ENCODE measurements around the gene DCAF7.

DCAF7 gene

DNA sequence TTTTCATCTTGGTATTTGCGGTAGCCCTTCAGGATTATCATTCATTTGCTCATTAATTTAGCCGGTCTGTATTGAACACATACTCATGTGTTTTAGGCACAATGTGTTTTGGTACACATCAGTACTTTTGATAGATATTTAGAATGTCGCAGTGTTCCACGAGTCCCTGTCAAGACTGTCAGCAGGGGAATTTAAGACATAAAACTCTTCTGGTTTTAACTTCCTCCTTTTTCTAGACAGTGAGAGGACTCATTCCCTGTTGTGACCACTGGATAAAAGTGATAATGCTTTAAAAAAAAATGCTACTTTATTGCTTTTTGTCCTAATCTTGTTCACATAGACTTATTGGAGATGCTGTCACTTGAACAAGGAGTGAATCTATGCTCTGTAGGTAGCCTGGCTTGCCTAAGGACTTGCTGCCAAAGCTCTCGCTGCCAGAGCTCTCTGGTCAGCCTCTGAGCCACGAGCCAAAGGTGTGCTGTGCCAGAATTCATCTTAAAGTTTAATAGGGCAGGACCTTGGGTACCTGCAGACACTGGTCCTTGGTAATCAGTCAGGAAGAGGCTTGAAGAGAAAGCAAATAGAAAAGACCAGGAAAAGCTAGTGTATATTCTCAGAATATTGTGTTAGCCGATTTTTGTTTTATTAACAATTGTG is 5.4 kb downstream of the DCAF7 start:
- Histone ChIP-seq H3K4me3 (ENCODE audit: low read length) (no peak overlapping the region), H3K9ac (ENCODE audit: low read length) (no peak overlapping the region), H3K4me1 (ENCODE audit: control insufficient read depth, low read depth, low read length) (no peaks in the 10 kb centered on the region), H3K9me3 (ENCODE audit: control insufficient read depth, low read depth, low read length) (no peaks in the 10 kb centered on the region), H3K27ac (ENCODE audit: low read length) (no peak overlapping the region), H3K27me3 (ENCODE audit: control insufficient read depth, insufficient read depth, low read length) (no peaks in the 10 kb centered on the region), H3K36me3 (ENCODE audit: control insufficient read depth, low read depth, low read length) (no peaks in the 10 kb centered on the region)

DNA sequence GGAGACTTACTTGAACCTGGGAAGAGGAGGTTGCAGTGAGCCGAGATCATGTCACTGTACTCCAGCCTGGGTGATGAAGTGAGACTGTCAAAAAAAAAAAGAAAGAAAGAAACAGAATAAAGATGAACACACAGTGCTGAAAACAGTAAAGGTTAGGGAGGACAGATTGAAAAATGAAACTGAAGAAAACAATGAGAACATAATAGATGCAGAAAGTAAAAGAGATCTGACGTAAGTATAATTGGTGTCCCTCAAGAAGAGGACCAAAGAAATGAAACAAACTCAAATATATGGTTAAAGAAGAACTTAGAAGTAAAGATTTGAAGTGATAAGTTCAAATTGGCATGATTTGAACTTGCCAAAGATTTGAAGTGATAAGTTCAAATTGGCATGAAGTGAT is 7.1 kb downstream of the DCAF7 start:
- Histone ChIP-seq H3K36me3 (ENCODE audit: control insufficient read depth, low read depth, low read length) (no peaks in the 10 kb centered on the region), H3K4me1 (ENCODE audit: control insufficient read depth, low read depth, low read length) (no peaks in the 10 kb centered on the region), H3K27ac (ENCODE audit: low read length) (no peak overlapping the region), H3K4me3 (ENCODE audit: low read length) (no peak overlapping the region), H3K9ac (ENCODE audit: low read length) (no peak overlapping the region), H3K9me3 (ENCODE audit: control insufficient read depth, low read depth, low read length) (no peaks in the 10 kb centered on the region), H3K27me3 (ENCODE audit: control insufficient read depth, insufficient read depth, low read length) (no peaks in the 10 kb centered on the region)

DNA sequence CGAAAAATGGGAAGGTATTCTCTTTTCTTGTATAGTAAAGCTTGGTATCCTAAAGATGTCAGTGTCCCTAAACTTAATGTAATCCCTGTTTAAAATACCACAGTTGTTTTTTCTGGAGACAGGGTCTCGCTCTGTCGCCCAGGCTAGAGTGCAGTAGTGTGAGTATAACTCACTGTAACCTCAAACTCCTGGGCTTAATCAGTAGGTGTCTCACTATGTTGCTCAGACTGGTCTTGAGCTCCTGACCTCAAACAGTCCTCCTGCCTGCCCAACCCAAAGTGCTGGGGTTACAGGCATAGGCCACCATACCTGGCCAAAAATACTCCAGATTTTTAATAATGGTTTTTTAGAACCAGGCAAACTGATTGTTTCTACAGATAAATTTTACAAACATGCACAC is 8.2 kb downstream of the DCAF7 start:
- Histone ChIP-seq H3K27ac (ENCODE audit: low read length) (no peak overlapping the region), H3K27me3 (ENCODE audit: control insufficient read depth, insufficient read depth, low read length) (no peaks in the 10 kb centered on the region), H3K36me3 (ENCODE audit: control insufficient read depth, low read depth, low read length) (no peaks in the 10 kb centered on the region), H3K9ac (ENCODE audit: low read length) (no peak overlapping the region), H3K4me3 (ENCODE audit: low read length) (no peak overlapping the region), H3K9me3 (ENCODE audit: control insufficient read depth, low read depth, low read length) (no peaks in the 10 kb centered on the region), H3K4me1 (ENCODE audit: control insufficient read depth, low read depth, low read length) (no peaks in the 10 kb centered on the region)

DNA sequence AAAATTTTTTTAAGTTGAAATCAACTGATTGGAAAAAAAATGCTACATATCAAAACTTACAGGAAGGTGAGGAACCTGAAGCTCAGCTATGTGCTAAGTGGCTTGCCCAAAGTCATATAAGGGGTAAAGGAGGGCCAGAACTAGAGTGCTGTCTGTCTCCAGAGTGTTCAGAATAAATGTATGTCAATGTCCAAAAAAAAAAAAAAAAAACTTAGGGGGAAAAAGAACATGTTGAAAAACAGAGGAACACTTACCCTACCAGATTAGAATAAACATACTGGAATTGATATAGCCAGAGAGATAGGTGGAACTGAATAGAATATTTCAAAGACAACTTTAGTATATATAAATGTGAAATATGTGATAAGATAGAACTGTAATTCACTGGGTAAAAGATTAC is 11.5 kb downstream of the DCAF7 start:
- no peak overlapping the region for H3K9ac ChIP-seq (ENCODE audit: low read length)
- no peak overlapping the region for H3K4me3 ChIP-seq (ENCODE audit: low read length)
- no peaks in the 10 kb centered on the region for H3K36me3 ChIP-seq (ENCODE audit: control insufficient read depth, low read depth, low read length)
- H3K27ac ChIP-seq (ENCODE audit: low read length) = no peak overlapping the region
- no peaks in the 10 kb centered on the region for H3K9me3 ChIP-seq (ENCODE audit: control insufficient read depth, low read depth, low read length)
- no peaks in the 10 kb centered on the region for H3K27me3 ChIP-seq (ENCODE audit: control insufficient read depth, insufficient read depth, low read length)
- no peaks in the 10 kb centered on the region for H3K4me1 ChIP-seq (ENCODE audit: control insufficient read depth, low read depth, low read length)

DNA sequence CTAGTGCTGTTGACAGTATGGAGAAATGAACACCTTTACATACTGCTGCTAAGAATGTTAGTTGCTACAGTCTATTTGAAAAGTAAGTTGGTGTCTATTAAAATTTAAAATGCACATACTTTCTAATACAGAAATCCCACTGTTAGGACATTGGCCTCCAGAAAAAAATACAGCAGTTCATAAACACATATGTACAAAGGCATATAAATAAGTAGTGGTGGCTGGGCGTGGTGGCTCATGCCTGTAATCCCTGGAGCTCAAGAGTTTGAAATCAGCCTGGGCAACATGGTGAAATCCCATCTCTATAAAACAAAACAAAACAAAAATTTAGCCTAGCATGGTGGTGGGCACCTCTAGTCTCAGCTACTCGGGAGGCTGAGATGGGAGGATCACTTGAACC is 13.1 kb downstream of the DCAF7 start:
- no peaks in the 10 kb centered on the region for H3K36me3 ChIP-seq (ENCODE audit: control insufficient read depth, low read depth, low read length)
- H3K9ac ChIP-seq (ENCODE audit: low read length) = no peak overlapping the region
- no peaks in the 10 kb centered on the region for H3K4me1 ChIP-seq (ENCODE audit: control insufficient read depth, low read depth, low read length)
- H3K27me3 ChIP-seq (ENCODE audit: control insufficient read depth, insufficient read depth, low read length) = no peaks in the 10 kb centered on the region
- no peak overlapping the region for H3K27ac ChIP-seq (ENCODE audit: low read length)
- H3K9me3 ChIP-seq (ENCODE audit: control insufficient read depth, low read depth, low read length) = no peaks in the 10 kb centered on the region
- H3K4me3 ChIP-seq (ENCODE audit: low read length) = no peak overlapping the region

DNA sequence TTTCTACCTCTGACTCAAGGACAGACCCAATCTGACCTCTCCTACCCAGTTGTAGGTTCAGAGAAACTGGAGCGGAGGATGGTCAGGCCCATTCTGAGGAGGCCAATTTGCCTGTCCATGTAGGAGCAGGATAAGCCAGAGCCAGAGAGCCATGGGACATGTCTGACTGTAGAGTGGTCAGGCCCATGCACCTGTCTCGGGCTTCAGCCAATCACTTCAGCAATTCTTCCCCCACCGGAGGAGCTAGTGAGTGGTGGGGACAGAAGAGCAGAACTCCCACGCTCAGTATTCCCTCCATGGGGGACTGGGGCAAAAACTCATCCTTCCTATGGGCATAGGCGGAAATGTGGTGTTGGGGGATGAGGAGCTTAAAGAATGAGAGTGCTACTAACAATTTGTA is 14.3 kb downstream of the DCAF7 start:
- Histone ChIP-seq H3K9me3 (ENCODE audit: control insufficient read depth, low read depth, low read length) (no peaks in the 10 kb centered on the region), H3K36me3 (ENCODE audit: control insufficient read depth, low read depth, low read length) (no peaks in the 10 kb centered on the region), H3K4me3 (ENCODE audit: low read length) (no peak overlapping the region), H3K27me3 (ENCODE audit: control insufficient read depth, insufficient read depth, low read length) (no peaks in the 10 kb centered on the region), H3K27ac (ENCODE audit: low read length) (no peak overlapping the region), H3K4me1 (ENCODE audit: control insufficient read depth, low read depth, low read length) (no peaks in the 10 kb centered on the region), H3K9ac (ENCODE audit: low read length) (no peak overlapping the region)

DNA sequence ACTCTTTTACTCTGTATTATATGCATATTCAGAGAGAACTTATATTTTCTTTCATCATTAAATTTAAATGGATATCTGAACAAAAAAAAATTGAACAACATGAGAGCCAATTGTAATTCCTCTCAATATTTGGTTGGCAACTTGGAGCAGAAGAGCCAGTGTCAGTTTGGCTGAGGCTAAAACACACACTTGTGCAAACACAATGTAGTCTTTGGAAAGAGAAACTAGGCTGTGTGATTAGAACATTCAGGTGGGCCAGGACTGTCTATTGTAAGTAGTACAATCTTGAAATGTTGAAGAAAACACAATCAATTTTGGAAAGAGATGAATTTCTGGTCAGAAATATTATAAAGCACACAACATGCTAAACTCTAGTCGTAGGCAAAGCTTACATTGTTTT is 17.0 kb downstream of the DCAF7 start:
- Histone ChIP-seq H3K4me1 (ENCODE audit: control insufficient read depth, low read depth, low read length) (no peaks in the 10 kb centered on the region), H3K27ac (ENCODE audit: low read length) (no peak overlapping the region), H3K9ac (ENCODE audit: low read length) (no peak overlapping the region), H3K4me3 (ENCODE audit: low read length) (no peak overlapping the region), H3K27me3 (ENCODE audit: control insufficient read depth, insufficient read depth, low read length) (no peaks in the 10 kb centered on the region), H3K9me3 (ENCODE audit: control insufficient read depth, low read depth, low read length) (no peaks in the 10 kb centered on the region), H3K36me3 (ENCODE audit: control insufficient read depth, low read depth, low read length) (no peaks in the 10 kb centered on the region)

DNA sequence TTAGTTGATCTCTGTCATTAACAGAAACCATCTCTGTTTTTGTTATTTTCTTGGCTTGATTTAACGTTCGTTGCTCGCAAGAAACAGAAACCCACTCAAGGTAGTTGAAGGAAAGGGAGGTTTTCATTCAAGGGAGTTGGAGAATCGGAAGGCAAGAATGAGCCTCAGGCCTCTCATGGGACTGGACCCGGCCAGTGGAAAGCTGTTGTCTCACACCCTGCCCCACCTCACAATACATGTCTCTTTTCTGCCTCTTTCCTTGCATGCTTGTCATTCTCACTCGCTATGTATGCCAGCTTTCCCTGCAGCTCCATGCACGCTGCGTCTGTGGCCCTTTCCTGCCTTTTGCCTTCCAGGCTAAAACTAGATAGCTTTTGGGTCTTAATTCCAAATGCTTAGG is 18.3 kb downstream of the DCAF7 start:
- Histone ChIP-seq H3K9ac (ENCODE audit: low read length) (no peak overlapping the region), H3K4me1 (ENCODE audit: control insufficient read depth, low read depth, low read length) (no peaks in the 10 kb centered on the region), H3K9me3 (ENCODE audit: control insufficient read depth, low read depth, low read length) (no peaks in the 10 kb centered on the region), H3K4me3 (ENCODE audit: low read length) (no peak overlapping the region), H3K27me3 (ENCODE audit: control insufficient read depth, insufficient read depth, low read length) (no peaks in the 10 kb centered on the region), H3K27ac (ENCODE audit: low read length) (no peak overlapping the region), H3K36me3 (ENCODE audit: control insufficient read depth, low read depth, low read length) (no peaks in the 10 kb centered on the region)

DNA sequence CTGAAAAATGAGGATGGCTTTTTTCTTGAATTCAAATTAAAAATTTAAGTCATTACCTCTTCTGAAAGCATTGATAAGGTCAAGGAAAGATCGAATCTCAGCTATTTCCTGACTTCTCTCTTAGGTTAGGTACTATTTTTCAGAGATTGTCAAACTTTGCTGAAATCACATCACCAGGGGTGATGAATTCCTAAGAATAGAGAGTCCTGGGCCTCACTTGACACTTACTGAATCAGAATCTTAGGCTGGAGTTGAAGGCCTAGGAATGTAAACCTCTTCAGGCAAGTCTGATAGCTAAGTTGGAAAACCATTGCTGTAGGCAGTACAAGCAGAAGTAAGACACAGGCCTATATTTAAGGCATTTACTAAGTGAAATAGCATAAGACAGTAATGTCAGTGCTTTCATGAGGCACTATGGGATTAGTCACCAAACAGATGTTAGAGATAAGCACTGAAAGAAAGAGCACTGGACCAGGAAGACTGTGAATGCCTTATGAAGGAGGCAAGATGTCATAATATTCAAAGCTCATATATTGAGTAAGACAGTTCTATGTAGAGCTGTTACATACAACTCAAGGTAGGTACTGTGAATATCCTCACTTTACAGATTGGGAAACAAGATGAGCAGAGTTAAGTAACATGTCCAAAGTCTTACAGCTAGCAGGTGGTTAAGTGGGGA is 21.5 kb downstream of the DCAF7 start:
- no peaks in the 10 kb centered on the region for H3K4me1 ChIP-seq (ENCODE audit: control insufficient read depth, low read depth, low read length)
- no peaks in the 10 kb centered on the region for H3K9me3 ChIP-seq (ENCODE audit: control insufficient read depth, low read depth, low read length)
- no peak overlapping the region for H3K9ac ChIP-seq (ENCODE audit: low read length)
- H3K4me3 ChIP-seq (ENCODE audit: low read length) = no peak overlapping the region
- H3K27ac ChIP-seq (ENCODE audit: low read length) = no peak overlapping the region
- no peaks in the 10 kb centered on the region for H3K27me3 ChIP-seq (ENCODE audit: control insufficient read depth, insufficient read depth, low read length)
- no peaks in the 10 kb centered on the region for H3K36me3 ChIP-seq (ENCODE audit: control insufficient read depth, low read depth, low read length)

DNA sequence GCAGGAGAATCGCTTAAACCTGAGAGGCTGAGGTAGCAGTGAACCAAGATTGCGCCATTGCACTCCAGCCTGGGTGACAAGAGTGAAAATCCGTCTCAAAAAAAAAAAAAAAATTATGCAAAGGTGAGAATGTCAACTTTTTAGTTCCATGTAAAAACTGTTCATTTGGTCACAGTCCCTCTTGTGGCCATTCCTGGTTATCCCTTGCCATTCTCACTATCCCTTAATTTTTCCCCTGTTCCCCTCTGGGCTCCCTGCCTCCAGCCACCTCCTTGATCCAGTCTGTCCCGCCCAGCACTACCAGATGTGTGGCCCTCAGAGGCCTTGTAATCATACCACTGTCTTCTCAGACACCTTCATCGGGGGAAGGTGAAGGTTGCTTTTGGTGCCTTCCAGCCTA is 23.4 kb downstream of the DCAF7 start:
- no peak overlapping the region for H3K27ac ChIP-seq (ENCODE audit: low read length)
- H3K4me3 ChIP-seq (ENCODE audit: low read length) = no peak overlapping the region
- no peaks in the 10 kb centered on the region for H3K27me3 ChIP-seq (ENCODE audit: control insufficient read depth, insufficient read depth, low read length)
- no peaks in the 10 kb centered on the region for H3K9me3 ChIP-seq (ENCODE audit: control insufficient read depth, low read depth, low read length)
- no peaks in the 10 kb centered on the region for H3K36me3 ChIP-seq (ENCODE audit: control insufficient read depth, low read depth, low read length)
- no peak overlapping the region for H3K9ac ChIP-seq (ENCODE audit: low read length)
- H3K4me1 ChIP-seq (ENCODE audit: control insufficient read depth, low read depth, low read length) = no peaks in the 10 kb centered on the region

DNA sequence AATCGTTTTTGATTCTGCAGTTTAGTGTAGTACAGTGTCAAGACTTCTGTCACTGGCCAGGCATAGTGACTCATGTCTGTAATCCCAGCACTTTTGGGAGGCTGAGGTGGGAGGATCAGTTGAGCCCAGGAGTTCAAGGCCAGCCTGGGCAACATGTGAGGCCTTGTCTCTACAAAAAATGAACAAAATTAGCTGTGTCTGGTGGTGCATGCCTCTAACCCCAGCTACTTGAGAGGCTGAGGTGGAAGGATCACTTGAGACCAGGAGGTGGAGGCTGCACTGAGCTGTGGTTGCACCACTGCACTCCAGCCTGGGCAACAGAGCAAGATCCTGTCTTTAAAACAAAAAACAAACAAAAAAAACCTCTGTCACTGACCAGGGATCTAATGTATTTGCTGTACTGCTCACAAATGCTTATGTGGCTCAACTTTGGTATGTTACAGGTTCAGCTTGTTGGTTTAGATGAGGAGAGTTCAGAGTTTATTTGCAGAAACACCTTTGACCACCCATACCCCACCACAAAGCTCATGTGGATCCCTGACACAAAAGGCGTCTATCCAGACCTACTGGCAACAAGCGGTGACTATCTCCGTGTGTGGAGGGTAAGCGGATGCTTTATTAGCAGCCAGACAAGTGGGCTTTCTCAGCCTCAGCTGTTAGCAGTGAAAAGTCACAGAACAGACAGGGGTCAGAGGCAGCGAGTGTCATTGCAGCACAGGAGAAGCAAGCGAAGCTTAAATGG is 27.9 kb downstream of the DCAF7 start:
- H3K4me3 ChIP-seq (ENCODE audit: low read length) = no peak overlapping the region
- no peak overlapping the region for H3K9ac ChIP-seq (ENCODE audit: low read length)
- peaks cover 7% of the 10 kb centered on the region for H3K4me1 ChIP-seq (ENCODE audit: control insufficient read depth, low read depth, low read length)
- H3K27ac ChIP-seq (ENCODE audit: low read length) = no peak overlapping the region
- H3K27me3 ChIP-seq (ENCODE audit: control insufficient read depth, insufficient read depth, low read length) = no peaks in the 10 kb centered on the region
- peaks cover 24% of the 10 kb centered on the region for H3K36me3 ChIP-seq (ENCODE audit: control insufficient read depth, low read depth, low read length)
- H3K9me3 ChIP-seq (ENCODE audit: control insufficient read depth, low read depth, low read length) = no peaks in the 10 kb centered on the region

DNA sequence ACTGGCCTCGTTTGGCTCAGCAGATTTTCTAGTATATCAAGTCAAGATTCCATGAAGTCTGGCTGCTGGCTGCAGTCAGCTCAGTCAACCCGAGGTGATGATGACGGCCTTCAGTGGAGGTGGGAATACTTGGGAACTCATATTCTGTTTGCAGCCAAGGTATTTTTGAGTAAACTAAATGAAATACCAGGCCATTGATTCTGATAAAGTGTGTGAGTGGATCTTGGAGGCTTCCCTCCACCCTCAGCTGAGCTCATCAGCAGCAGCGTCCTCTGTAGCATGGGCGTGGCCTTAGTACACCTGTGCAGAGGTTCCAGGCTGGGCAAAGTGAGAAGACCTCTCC is 28.5 kb downstream of the DCAF7 start:
- Histone ChIP-seq H3K36me3 (ENCODE audit: control insufficient read depth, low read depth, low read length) (peaks cover 29% of the 10 kb centered on the region), H3K27me3 (ENCODE audit: control insufficient read depth, insufficient read depth, low read length) (no peaks in the 10 kb centered on the region), H3K4me1 (ENCODE audit: control insufficient read depth, low read depth, low read length) (peaks cover 7% of the 10 kb centered on the region), H3K27ac (ENCODE audit: low read length) (no peak overlapping the region), H3K4me3 (ENCODE audit: low read length) (no peak overlapping the region), H3K9ac (ENCODE audit: low read length) (no peak overlapping the region), H3K9me3 (ENCODE audit: control insufficient read depth, low read depth, low read length) (no peaks in the 10 kb centered on the region)
